ENCODE results near the gene AP4S1.
A peak's percentile ranks its signal among the peaks of the same experiment; 100 is the strongest.
"Not testable (repeated sequence)": the region's sequence is repeated elsewhere in the genome, so short reads cannot be mapped to it uniquely, and the experiment has no call there.

AP4S1 gene

GRCh38 chr14:31086466-31086865 is 61.0 kb downstream of the AP4S1 start:
- H3K27ac ChIP-seq (ENCODE audit: low read depth, low read length); H3K36me3 ChIP-seq (ENCODE audit: insufficient read depth, low read length): not testable (repeated sequence)

GRCh38 chr14:31090883-31091764 is 65.7 kb downstream of the AP4S1 start:
- peak overlapping the region; percentile 92 for H3K27ac ChIP-seq (ENCODE audit: low read depth, low read length)
- no peaks in the 10 kb centered on the region for H3K27me3 ChIP-seq (ENCODE audit: insufficient read depth, low read length)
- no peaks in the 10 kb centered on the region for H3K36me3 ChIP-seq (ENCODE audit: insufficient read depth, low read length)
- H3K4me3 ChIP-seq (ENCODE audit: low read depth, low read length): no peak overlapping the region
- H2AFZ ChIP-seq (ENCODE audit: low read length, unreplicated experiment): no peak overlapping the region
- no peaks in the 10 kb centered on the region for H3K79me2 ChIP-seq (ENCODE audit: control insufficient read depth, insufficient read depth, low read length, unreplicated experiment)
- H3K4me1 ChIP-seq (ENCODE audit: control insufficient read depth, insufficient read depth, low read length, unreplicated experiment): peaks cover 21% of the 10 kb centered on the region

More at GRCh38 chr14:31086466-31086865, 61.0 kb downstream of the AP4S1 start:
- H3K27me3 ChIP-seq (ENCODE audit: insufficient read depth, low read length); H2AFZ ChIP-seq (ENCODE audit: low read length, unreplicated experiment); H3K79me2 ChIP-seq (ENCODE audit: control insufficient read depth, insufficient read depth, low read length, unreplicated experiment); H3K4me3 ChIP-seq (ENCODE audit: low read depth, low read length): not testable (repeated sequence)
- H3K4me1 ChIP-seq (ENCODE audit: control insufficient read depth, insufficient read depth, low read length, unreplicated experiment): peaks cover 14% of the 10 kb centered on the region

GRCh38 chr14:31092160-31092708 is 66.8 kb downstream of the AP4S1 start:
- Histone ChIP-seq H3K79me2 (ENCODE audit: control insufficient read depth, insufficient read depth, low read length, unreplicated experiment) (no peaks in the 10 kb centered on the region), H3K27ac (ENCODE audit: low read depth, low read length) (peak overlapping the region; percentile 92; the same call in 1 of the 2 replicates), H3K36me3 (ENCODE audit: insufficient read depth, low read length) (no peaks in the 10 kb centered on the region), H3K4me3 (ENCODE audit: low read depth, low read length) (no peak overlapping the region), H3K27me3 (ENCODE audit: insufficient read depth, low read length) (no peaks in the 10 kb centered on the region), H3K4me1 (ENCODE audit: control insufficient read depth, insufficient read depth, low read length, unreplicated experiment) (peaks cover 21% of the 10 kb centered on the region), H2AFZ (ENCODE audit: low read length, unreplicated experiment) (no peak overlapping the region)

GRCh38 chr14:31093884-31094839 is 68.7 kb downstream of the AP4S1 start:
- H3K4me3 ChIP-seq (ENCODE audit: low read depth, low read length); H2AFZ ChIP-seq (ENCODE audit: low read length, unreplicated experiment); H3K36me3 ChIP-seq (ENCODE audit: insufficient read depth, low read length); H3K27me3 ChIP-seq (ENCODE audit: insufficient read depth, low read length); H3K79me2 ChIP-seq (ENCODE audit: control insufficient read depth, insufficient read depth, low read length, unreplicated experiment); H3K27ac ChIP-seq (ENCODE audit: low read depth, low read length): not testable (repeated sequence)
- peaks cover 21% of the 10 kb centered on the region for H3K4me1 ChIP-seq (ENCODE audit: control insufficient read depth, insufficient read depth, low read length, unreplicated experiment)

- H3K36me3 ChIP-seq (ENCODE audit: insufficient read depth, low read length): peaks cover 11% of the 10 kb centered on the region
- not testable (repeated sequence) for H2AFZ ChIP-seq (ENCODE audit: low read length, unreplicated experiment); H3K79me2 ChIP-seq (ENCODE audit: control insufficient read depth, insufficient read depth, low read length, unreplicated experiment); H3K27ac ChIP-seq (ENCODE audit: low read depth, low read length); H3K4me3 ChIP-seq (ENCODE audit: low read depth, low read length); H3K27me3 ChIP-seq (ENCODE audit: insufficient read depth, low read length)
- peaks cover 14% of the 10 kb centered on the region for H3K4me1 ChIP-seq (ENCODE audit: control insufficient read depth, insufficient read depth, low read length, unreplicated experiment)
Observed at GRCh38 chr14:31095817-31096216, 70.4 kb downstream of the AP4S1 start.

GRCh38 chr14:31096255-31096654 is 70.8 kb downstream of the AP4S1 start:
- no peak overlapping the region for H3K4me3 ChIP-seq (ENCODE audit: low read depth, low read length)
- H3K4me1 ChIP-seq (ENCODE audit: control insufficient read depth, insufficient read depth, low read length, unreplicated experiment): peaks cover 9% of the 10 kb centered on the region
- H3K27me3 ChIP-seq (ENCODE audit: insufficient read depth, low read length): no peaks in the 10 kb centered on the region
- no peaks in the 10 kb centered on the region for H3K79me2 ChIP-seq (ENCODE audit: control insufficient read depth, insufficient read depth, low read length, unreplicated experiment)
- H3K36me3 ChIP-seq (ENCODE audit: insufficient read depth, low read length): peaks cover 14% of the 10 kb centered on the region
- H3K27ac ChIP-seq (ENCODE audit: low read depth, low read length): no peak overlapping the region
- H2AFZ ChIP-seq (ENCODE audit: low read length, unreplicated experiment): no peak overlapping the region

GRCh38 chr14:31097081-31097480 is 71.6 kb downstream of the AP4S1 start:
- no peak overlapping the region for H3K4me3 ChIP-seq (ENCODE audit: low read depth, low read length)
- H3K4me1 ChIP-seq (ENCODE audit: control insufficient read depth, insufficient read depth, low read length, unreplicated experiment): peaks cover under 1% of the 10 kb centered on the region
- H3K27ac ChIP-seq (ENCODE audit: low read depth, low read length): no peak overlapping the region
- no peak overlapping the region for H2AFZ ChIP-seq (ENCODE audit: low read length, unreplicated experiment)
- H3K27me3 ChIP-seq (ENCODE audit: insufficient read depth, low read length): no peaks in the 10 kb centered on the region
- H3K36me3 ChIP-seq (ENCODE audit: insufficient read depth, low read length): peaks cover 18% of the 10 kb centered on the region
- H3K79me2 ChIP-seq (ENCODE audit: control insufficient read depth, insufficient read depth, low read length, unreplicated experiment): no peaks in the 10 kb centered on the region

GRCh38 chr14:31106768-31107167 is 81.3 kb downstream of the AP4S1 start:
- H3K36me3 ChIP-seq (ENCODE audit: insufficient read depth, low read length): peaks cover 50% of the 10 kb centered on the region

GRCh38 chr14:31109257-31109656 is 83.8 kb downstream of the AP4S1 start:
- H3K27me3 ChIP-seq (ENCODE audit: insufficient read depth, low read length): no peaks in the 10 kb centered on the region
- H3K27ac ChIP-seq (ENCODE audit: low read depth, low read length): no peak overlapping the region
- H3K79me2 ChIP-seq (ENCODE audit: control insufficient read depth, insufficient read depth, low read length, unreplicated experiment): no peaks in the 10 kb centered on the region
- no peak overlapping the region for H2AFZ ChIP-seq (ENCODE audit: low read length, unreplicated experiment)
- no peak overlapping the region for H3K4me3 ChIP-seq (ENCODE audit: low read depth, low read length)
- H3K4me1 ChIP-seq (ENCODE audit: control insufficient read depth, insufficient read depth, low read length, unreplicated experiment): peaks cover 4% of the 10 kb centered on the region
- peaks cover 53% of the 10 kb centered on the region for H3K36me3 ChIP-seq (ENCODE audit: insufficient read depth, low read length)

More at GRCh38 chr14:31106768-31107167, 81.3 kb downstream of the AP4S1 start:
- H3K27me3 ChIP-seq (ENCODE audit: insufficient read depth, low read length): no peaks in the 10 kb centered on the region
- peaks cover 4% of the 10 kb centered on the region for H3K4me1 ChIP-seq (ENCODE audit: control insufficient read depth, insufficient read depth, low read length, unreplicated experiment)
- no peaks in the 10 kb centered on the region for H3K79me2 ChIP-seq (ENCODE audit: control insufficient read depth, insufficient read depth, low read length, unreplicated experiment)
- H2AFZ ChIP-seq (ENCODE audit: low read length, unreplicated experiment): no peak overlapping the region
- H3K27ac ChIP-seq (ENCODE audit: low read depth, low read length): no peak overlapping the region
- H3K4me3 ChIP-seq (ENCODE audit: low read depth, low read length): no peak overlapping the region

GRCh38 chr14:31110872-31111271 is 85.4 kb downstream of the AP4S1 start:
- H3K36me3 ChIP-seq (ENCODE audit: insufficient read depth, low read length): peaks cover 52% of the 10 kb centered on the region
- no peak overlapping the region for H2AFZ ChIP-seq (ENCODE audit: low read length, unreplicated experiment)

More at GRCh38 chr14:31110872-31111271, 85.4 kb downstream of the AP4S1 start:
- H3K4me3 ChIP-seq (ENCODE audit: low read depth, low read length): no peak overlapping the region
- peaks cover 4% of the 10 kb centered on the region for H3K4me1 ChIP-seq (ENCODE audit: control insufficient read depth, insufficient read depth, low read length, unreplicated experiment)
- no peaks in the 10 kb centered on the region for H3K27me3 ChIP-seq (ENCODE audit: insufficient read depth, low read length)
- H3K27ac ChIP-seq (ENCODE audit: low read depth, low read length): no peak overlapping the region
- no peaks in the 10 kb centered on the region for H3K79me2 ChIP-seq (ENCODE audit: control insufficient read depth, insufficient read depth, low read length, unreplicated experiment)
